ENCODE data around the gene NPLOC4. TPM values are rescaled to one million over a fixed set of nuclear protein-coding genes. Genes with fewer than 3 reads are reported as not detected.

Gene NPLOC4
- total and polyA plus RNA-seq, 2 of the 13 experiments (the other 11 are each of a cell fraction or from before 2014, with no cell fraction given): 57.0 to 97.0 TPM

DNA sequence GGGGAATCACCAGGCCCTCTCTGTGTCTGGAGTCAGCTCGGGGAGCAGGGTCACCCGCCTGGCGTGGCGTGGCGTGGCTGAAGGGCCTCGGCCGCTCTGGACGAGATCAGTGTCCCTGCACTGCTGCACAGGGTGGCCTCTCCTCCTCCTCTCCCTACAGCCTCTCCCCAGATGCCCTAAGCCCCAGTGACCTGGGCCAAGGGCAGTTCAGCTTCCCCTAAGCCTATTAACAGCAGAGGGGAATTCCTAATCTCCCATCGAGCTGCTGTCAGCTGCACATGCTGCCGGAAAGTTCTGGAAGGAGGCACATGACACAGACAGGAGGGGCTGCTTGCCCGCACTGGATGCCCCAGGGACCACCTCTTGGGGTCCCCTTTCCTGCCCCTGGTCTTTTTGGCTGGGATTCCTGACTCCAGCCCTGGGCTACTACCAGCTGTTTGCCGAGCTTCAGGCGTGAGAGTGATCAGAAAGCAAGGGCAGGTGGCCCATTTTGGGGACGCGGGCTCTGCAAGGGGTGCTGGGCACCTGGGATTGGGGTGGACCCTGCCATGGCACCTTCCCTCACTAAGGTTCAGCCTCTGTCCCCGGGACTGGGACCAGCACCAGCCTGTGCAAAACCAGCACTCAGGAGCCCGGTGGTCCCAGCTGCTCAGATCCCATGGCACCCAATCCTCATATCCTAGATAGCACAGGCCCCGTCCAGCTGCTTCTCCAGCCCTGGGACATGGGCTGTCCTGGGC, 18.6 kb upstream of the NPLOC4 start (continued):
- TF ChIP-seq, protein P1, sequence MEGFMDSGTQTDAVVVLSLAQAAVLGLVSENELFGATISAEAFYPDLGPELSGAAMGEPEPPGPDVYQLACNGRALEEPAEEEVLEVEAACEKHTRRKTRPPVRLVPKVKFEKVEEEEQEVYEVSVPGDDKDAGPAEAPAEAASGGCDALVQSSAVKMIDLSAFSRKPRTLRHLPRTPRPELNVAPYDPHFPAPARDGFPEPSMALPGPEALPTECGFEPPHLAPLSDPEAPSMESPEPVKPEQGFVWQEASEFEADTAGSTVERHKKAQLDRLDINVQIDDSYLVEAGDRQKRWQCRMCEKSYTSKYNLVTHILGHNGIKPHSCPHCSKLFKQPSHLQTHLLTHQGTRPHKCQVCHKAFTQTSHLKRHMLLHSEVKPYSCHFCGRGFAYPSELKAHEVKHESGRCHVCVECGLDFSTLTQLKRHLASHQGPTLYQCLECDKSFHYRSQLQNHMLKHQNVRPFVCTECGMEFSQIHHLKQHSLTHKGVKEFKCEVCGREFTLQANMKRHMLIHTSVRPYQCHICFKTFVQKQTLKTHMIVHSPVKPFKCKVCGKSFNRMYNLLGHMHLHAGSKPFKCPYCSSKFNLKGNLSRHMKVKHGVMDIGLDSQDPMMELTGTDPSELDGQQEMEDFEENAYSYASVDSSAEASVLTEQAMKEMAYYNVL (CRISPR knock-in tag; IDR thresholded peaks at IDR 0.05; ENCODE audit: borderline replicate concordance): no peak
- TF ChIP-seq GATAD2A (CRISPR knock-in tag; IDR thresholded peaks at IDR 0.05): peak; percentile 37; the same call in 1 of the 2 replicates
- TF ChIP-seq MTA3 (CRISPR knock-in tag; IDR thresholded peaks at IDR 0.05): no peak
- no peak for TF ChIP-seq IRX3 (CRISPR knock-in tag; IDR thresholded peaks at IDR 0.05; ENCODE audit: borderline replicate concordance, low read depth)
- TF ChIP-seq ZNF569 (CRISPR knock-in tag; IDR thresholded peaks at IDR 0.05; ENCODE audit: borderline replicate concordance): no peak
- no peak for TF ChIP-seq SUZ12 (IDR thresholded peaks at IDR 0.05; ENCODE audit: low read depth, low read length)
- TF ChIP-seq, protein P2, sequence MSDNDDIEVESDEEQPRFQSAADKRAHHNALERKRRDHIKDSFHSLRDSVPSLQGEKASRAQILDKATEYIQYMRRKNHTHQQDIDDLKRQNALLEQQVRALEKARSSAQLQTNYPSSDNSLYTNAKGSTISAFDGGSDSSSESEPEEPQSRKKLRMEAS (IDR thresholded peaks at IDR 0.05): peak; percentile 83
- TF ChIP-seq, protein P3, sequence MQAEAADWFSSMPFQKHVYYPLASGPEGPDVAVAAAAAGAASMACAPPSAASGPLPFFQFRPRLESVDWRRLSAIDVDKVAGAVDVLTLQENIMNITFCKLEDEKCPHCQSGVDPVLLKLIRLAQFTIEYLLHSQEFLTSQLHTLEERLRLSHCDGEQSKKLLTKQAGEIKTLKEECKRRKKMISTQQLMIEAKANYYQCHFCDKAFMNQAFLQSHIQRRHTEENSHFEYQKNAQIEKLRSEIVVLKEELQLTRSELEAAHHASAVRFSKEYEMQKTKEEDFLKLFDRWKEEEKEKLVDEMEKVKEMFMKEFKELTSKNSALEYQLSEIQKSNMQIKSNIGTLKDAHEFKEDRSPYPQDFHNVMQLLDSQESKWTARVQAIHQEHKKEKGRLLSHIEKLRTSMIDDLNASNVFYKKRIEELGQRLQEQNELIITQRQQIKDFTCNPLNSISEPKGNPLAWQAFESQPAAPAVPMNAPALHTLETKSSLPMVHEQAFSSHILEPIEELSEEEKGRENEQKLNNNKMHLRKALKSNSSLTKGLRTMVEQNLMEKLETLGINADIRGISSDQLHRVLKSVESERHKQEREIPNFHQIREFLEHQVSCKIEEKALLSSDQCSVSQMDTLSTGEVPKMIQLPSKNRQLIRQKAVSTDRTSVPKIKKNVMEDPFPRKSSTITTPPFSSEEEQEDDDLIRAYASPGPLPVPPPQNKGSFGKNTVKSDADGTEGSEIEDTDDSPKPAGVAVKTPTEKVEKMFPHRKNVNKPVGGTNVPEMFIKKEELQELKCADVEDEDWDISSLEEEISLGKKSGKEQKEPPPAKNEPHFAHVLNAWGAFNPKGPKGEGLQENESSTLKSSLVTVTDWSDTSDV (CRISPR knock-in tag; IDR thresholded peaks at IDR 0.05): no peak
- TF ChIP-seq ZZZ3 (CRISPR knock-in tag; IDR thresholded peaks at IDR 0.05; ENCODE audit: borderline replicate concordance): peak; percentile 48; the same call in 1 of the 2 replicates
- TF ChIP-seq GLI4 (CRISPR knock-in tag; IDR thresholded peaks at IDR 0.05; ENCODE audit: borderline replicate concordance): no peak
- TF ChIP-seq, protein P4, sequence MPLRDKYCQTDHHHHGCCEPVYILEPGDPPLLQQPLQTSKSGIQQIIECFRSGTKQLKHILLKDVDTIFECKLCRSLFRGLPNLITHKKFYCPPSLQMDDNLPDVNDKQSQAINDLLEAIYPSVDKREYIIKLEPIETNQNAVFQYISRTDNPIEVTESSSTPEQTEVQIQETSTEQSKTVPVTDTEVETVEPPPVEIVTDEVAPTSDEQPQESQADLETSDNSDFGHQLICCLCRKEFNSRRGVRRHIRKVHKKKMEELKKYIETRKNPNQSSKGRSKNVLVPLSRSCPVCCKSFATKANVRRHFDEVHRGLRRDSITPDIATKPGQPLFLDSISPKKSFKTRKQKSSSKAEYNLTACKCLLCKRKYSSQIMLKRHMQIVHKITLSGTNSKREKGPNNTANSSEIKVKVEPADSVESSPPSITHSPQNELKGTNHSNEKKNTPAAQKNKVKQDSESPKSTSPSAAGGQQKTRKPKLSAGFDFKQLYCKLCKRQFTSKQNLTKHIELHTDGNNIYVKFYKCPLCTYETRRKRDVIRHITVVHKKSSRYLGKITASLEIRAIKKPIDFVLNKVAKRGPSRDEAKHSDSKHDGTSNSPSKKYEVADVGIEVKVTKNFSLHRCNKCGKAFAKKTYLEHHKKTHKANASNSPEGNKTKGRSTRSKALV (CRISPR knock-in tag; IDR thresholded peaks at IDR 0.05): peak; percentile 39; the same call in 1 of the 2 replicates
- TF ChIP-seq FIP1L1 (IDR thresholded peaks at IDR 0.05; ENCODE audit: borderline replicate concordance, insufficient read depth, low read depth, low read length): no peak
- TF ChIP-seq HCFC1 (IDR thresholded peaks at IDR 0.05; ENCODE audit: low read depth, low read length): no peak
- TF ChIP-seq, protein P5, sequence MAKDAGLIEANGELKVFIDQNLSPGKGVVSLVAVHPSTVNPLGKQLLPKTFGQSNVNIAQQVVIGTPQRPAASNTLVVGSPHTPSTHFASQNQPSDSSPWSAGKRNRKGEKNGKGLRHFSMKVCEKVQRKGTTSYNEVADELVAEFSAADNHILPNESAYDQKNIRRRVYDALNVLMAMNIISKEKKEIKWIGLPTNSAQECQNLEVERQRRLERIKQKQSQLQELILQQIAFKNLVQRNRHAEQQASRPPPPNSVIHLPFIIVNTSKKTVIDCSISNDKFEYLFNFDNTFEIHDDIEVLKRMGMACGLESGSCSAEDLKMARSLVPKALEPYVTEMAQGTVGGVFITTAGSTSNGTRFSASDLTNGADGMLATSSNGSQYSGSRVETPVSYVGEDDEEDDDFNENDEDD (CRISPR knock-in tag; IDR thresholded peaks at IDR 0.05; ENCODE audit: borderline replicate concordance): peak; percentile 58; the same call in 1 of the 2 replicates
- no peak; the same call in 1 of the 2 replicates for TF ChIP-seq MEF2D (CRISPR knock-in tag; IDR thresholded peaks at IDR 0.05)
- TF ChIP-seq MIXL1 (CRISPR knock-in tag; IDR thresholded peaks at IDR 0.05): peak; percentile 93
- no peak for TF ChIP-seq HMGA1 (CRISPR knock-in tag; conservative IDR thresholded peaks at IDR 0.05)
- 0 out of 2 replicates have a peak, but pooled peaks have one; percentile 53 for TF ChIP-seq ZNF543 (CRISPR knock-in tag; IDR thresholded peaks at IDR 0.05)
- TF ChIP-seq, protein P6, sequence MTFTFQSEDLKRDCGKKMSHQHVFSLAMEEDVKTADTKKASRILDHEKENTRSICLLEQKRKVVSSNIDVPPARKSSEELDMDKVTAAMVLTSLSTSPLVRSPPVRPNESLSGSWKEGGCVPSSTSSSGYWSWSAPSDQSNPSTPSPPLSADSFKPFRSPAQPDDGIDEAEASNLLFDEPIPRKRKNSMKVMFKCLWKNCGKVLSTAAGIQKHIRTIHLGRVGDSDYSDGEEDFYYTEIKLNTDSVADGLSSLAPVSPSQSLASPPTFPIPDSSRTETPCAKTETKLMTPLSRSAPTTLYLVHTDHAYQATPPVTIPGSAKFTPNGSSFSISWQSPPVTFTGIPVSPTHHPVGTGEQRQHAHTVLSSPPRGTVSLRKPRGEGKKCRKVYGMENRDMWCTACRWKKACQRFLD (CRISPR knock-in tag; IDR thresholded peaks at IDR 0.05; ENCODE audit: borderline replicate concordance): 0 out of 2 replicates have a peak, but pooled peaks have one; percentile 30
- TF ChIP-seq RELA (CRISPR knock-in tag; IDR thresholded peaks at IDR 0.05): no peak; the same call in 1 of the 2 replicates

Data from HepG2 (cell line).